Activated CD4-positive, alpha-beta T cell treated with anti-CD3 and anti-CD28 coated beads for 36 hours (primary cell): ENCODE measurements around the gene ARL8A. TPM values are rescaled to one million over a fixed set of nuclear protein-coding genes. Genes with fewer than 3 reads are reported as not detected.

Experiments
- ATAC-seq: fragments of 200-7000 bp; cut with Tn5 transposase; one replicate; pipeline ENCODE4 v1.10.0; 2021; ENCODE audit warnings: mild to moderate bottlenecking, moderate library complexity
- CTCF ChIA-PET: fragments of 350-600 bp; sonication (Branson Sonifier 250); formaldehyde crosslinking; loops from one replicate; lab custom pipeline; 2021; ENCODE audit warnings: antibody characterized with exemption; lab: Charles Lee
- POLR2A ChIA-PET: fragments of 350-600 bp; sonication (Branson Sonifier 250); formaldehyde crosslinking; loops from one replicate; lab custom pipeline; 2021; ENCODE audit warnings: antibody characterized with exemption, inconsistent platforms; lab: Charles Lee
- DNase-seq: peaks from one replicate; pipeline ENCODE4 v3.0.0-alpha.2; 2020
- H3K27ac Mint-ChIP-seq: one replicate; pipeline ENCODE4 v1.8.0; 2021; ENCODE audit warnings: mixed read lengths
- H3K27me3 Mint-ChIP-seq: one replicate; pipeline ENCODE4 v1.8.0; 2021; ENCODE audit warnings: mixed read lengths
- H3K36me3 Mint-ChIP-seq: one replicate; pipeline ENCODE4 v1.8.0; 2021; ENCODE audit warnings: low read depth, mixed read lengths
- H3K4me1 Mint-ChIP-seq: one replicate; pipeline ENCODE4 v1.8.0; 2021; ENCODE audit warnings: mixed read lengths
- H3K4me3 Mint-ChIP-seq: one replicate; pipeline ENCODE4 v1.8.0; 2021; ENCODE audit warnings: mild to moderate bottlenecking, moderate library complexity, mixed read lengths
- H3K9me3 Mint-ChIP-seq: one replicate; pipeline ENCODE4 v1.8.0; 2021; ENCODE audit warnings: low read depth, mixed read lengths
- intact Hi-C, 2 experiments: fragments of 100-400 bp; cut with DNase I in 1 of 2; cut with micrococcal nuclease in 1 of 2; formaldehyde crosslinking; loops; one replicate each; pipeline versions ENCODE4 v1.14.2 to v1.15.1; 2022 to 2024; cut with DNase I, micrococcal nuclease
- total RNA-seq, 2 experiments: library from RNA; stranded (reverse); gene quantifications; one replicate each; pipeline ENCODE4 v1.2.3, GENCODE V29; 2021

The ARL8A gene
- total RNA-seq, 2 experiments from 2014 or later, result 32.3 to 51.7 TPM

DNA sequence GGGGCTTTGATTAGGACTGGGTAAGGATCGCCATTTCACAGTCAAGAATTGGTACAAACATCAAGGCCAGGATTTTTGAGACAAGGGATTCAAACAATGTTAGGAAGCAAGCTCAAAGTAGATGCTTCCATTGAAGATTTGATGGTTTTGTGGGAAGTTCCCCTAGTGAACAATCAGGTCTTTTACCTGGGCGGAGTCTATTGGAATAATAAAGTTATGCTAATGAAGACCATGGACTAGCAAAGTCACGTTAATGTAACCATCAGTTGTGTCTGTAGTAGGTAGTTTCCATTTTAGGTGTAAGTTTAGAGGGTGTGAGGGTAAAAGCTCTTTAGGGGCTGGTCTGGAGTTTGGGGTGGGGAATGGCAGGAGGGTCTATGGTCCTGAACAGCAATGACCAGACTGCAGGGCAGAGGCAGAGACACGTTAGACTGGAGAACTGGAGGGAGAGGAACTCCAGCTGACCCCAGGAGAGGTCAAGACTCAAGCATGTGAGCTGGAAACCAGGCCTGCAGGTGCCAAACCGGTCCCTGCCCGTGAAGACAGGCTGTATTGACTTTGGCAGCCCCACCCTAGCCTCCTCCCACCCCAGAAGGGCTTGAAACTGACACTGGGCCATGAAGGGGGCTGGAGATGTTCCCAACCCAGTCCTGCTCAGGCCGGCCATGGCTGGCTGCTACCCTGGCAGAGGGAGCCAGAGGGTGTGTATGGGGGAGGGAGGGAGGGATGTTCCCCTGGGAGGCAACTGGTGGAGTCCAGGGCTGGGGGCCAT, 57.8 kb downstream of the ARL8A start:
- intact Hi-C loops, result no loop called here
- Mint-ChIP-seq H3K27ac (no peak overlapping the region), H3K9me3 (no peaks in the 10 kb centered on the region), H3K4me3 (no peak overlapping the region), H3K27me3 (peaks cover 2% of the 10 kb centered on the region), H3K36me3 (no peaks in the 10 kb centered on the region), H3K4me1 (no peaks in the 10 kb centered on the region)
- CTCF ChIA-PET, result interaction anchor here (0.7 kb wide), 1 partner anchor 191 kb away, joined by 3 read pairs; no protein-coding TSS in a partner anchor
- no peak for ATAC-seq
- no peak for DNase-seq
- POLR2A ChIA-PET, result no interaction called here

DNA sequence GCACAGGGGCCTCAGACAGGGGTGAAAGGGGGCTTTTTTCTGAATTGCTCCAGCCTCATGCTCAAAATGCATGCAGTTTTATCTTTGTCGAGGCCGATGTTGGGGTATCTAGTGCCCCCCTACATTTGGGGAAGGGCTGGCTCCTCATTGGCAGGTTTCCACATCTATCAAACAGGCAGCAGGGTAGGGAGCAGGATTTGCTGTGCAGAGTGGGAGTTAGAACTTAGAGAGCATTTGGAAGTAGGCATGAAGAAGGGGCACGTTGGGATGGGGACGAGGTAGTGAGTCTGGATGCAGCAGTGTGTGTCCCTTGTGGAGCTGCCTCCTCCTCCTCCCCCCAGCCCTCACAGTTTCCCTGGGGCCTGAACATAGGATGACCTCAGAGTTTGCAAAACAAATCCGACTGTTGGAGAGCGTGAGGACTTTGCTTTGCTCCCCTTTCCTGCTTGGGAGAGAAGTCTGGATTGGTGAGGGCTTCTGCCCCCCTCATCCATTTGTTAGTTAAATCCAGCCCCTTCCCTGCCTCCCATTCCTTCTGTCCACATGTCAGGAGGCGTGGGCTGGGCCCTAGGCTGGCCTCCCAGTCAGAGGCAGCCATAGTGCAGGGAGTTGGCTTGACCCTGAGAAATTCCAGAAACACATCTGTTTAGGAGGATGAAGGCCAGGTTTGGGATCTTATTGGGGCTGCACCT, 58.7 kb downstream of the ARL8A start:
- ATAC-seq (no peak), DNase-seq (no peak)
- ChIA-PET CTCF (interaction anchor here (0.7 kb wide), 1 partner anchor 190 kb away, joined by 3 read pairs; no protein-coding TSS in a partner anchor), POLR2A (no interaction called here)
- no peaks in the 10 kb centered on the region for H3K4me1 Mint-ChIP-seq
- H3K36me3 Mint-ChIP-seq, result no peaks in the 10 kb centered on the region
- intact Hi-C loops, result no loop called here
- H3K9me3 Mint-ChIP-seq, result no peaks in the 10 kb centered on the region
- no peak overlapping the region for H3K27ac Mint-ChIP-seq
- H3K27me3 Mint-ChIP-seq, result no peaks in the 10 kb centered on the region
- H3K4me3 Mint-ChIP-seq, result no peak overlapping the region

DNA sequence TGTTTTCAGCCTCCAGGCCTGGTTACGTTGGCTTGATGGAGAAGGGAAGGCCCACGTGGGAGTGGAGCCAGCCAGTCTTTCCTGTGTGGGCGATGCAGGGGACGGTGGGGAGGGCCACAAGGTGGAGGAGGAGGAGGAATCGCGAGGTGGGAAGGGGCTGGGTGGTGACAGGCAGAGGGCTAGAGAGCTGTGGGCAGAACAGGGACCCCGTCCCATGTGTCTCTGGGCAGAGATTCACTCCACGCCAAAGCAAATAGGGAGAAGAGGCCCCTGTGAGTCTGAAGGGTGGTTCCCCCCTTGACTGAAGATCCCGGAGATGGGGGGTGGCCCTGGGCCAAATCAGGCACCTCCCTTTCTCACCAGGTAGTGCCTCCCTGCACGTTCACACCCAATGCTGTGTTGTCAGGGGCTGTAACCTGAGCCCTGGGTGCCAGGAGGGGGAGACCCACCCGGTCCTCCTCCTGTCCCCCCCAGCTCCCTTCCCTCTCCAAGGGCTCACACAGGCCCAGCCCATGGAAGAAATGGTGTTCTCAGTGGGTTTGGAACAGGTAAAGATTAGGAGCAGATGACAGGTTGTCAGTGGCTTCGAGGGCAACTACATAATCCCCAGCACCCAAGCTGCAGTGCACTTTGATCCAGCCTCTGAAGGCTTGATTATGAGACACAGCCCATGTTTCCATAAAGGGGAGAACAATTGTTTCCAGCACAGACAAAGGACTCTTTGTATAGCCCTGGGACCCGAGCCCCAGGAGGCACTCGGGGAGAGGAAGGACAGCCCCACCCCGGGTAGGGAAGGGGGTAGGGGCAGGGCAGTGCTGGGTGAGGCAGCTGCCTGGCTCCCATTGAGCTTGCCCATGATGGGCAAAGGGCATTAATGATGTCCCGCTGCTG, 59.5 kb downstream of the ARL8A start:
- Mint-ChIP-seq H3K27me3 (no peaks in the 10 kb centered on the region), H3K4me3 (no peak overlapping the region), H3K36me3 (no peaks in the 10 kb centered on the region), H3K9me3 (no peaks in the 10 kb centered on the region), H3K27ac (no peak overlapping the region), H3K4me1 (no peaks in the 10 kb centered on the region)
- no peak for ATAC-seq
- CTCF ChIA-PET, result interaction anchor here (0.6 kb wide), 1 partner anchor 202 kb away, joined by 3 read pairs; no protein-coding TSS in a partner anchor
- intact Hi-C loops, result no loop called here
- POLR2A ChIA-PET, result no interaction called here
- DNase-seq, result no peak

Other genes with a start within 250 kb of the ARL8A start
- not detected for gene LMOD1, start 198.2 kb downstream of the ARL8A start, total RNA-seq
- 10 to 100 TPM; 51.9 to 70.6 TPM for gene TIMM17A, start 189.2 kb downstream of the ARL8A start, total RNA-seq
- 10 to 100 TPM; 44.9 to 49.2 TPM for gene RNPEP, start 162.1 kb downstream of the ARL8A start, total RNA-seq
- under 1 TPM; 0.30 to 0.49 TPM for gene ELF3, start 134.2 kb downstream of the ARL8A start, total RNA-seq
- not detected for gene GPR37L1, start 21.8 kb downstream of the ARL8A start, total RNA-seq
- gene PTPN7, start 15.9 kb upstream of the ARL8A start, total RNA-seq, result 100 to 1,000 TPM; 188 to 221 TPM
- under 1 TPM; 0.09 to 0.14 TPM for gene LGR6, start 49.1 kb upstream of the ARL8A start, total RNA-seq
- 100 to 1,000 TPM; 101 to 116 TPM for gene UBE2T, start 197.2 kb upstream of the ARL8A start, total RNA-seq
- 10 to 100 TPM; 10.3 to 13.2 TPM for gene PPP1R12B, start 204.0 kb upstream of the ARL8A start, total RNA-seq